Endometrial microvascular endothelial cells (primary cell): Measurements from ENCODE around the gene TAF3. TPM values are rescaled to one million over a fixed set of nuclear protein-coding genes. Genes with fewer than 3 reads are reported as not detected.
"Not testable (repeated sequence)": the region's sequence is repeated elsewhere in the genome, so short reads cannot be mapped to it uniquely, and the experiment has no call there.

Experiments
- in situ Hi-C: cut with HindIII; loops from 2 replicates; pipeline ENCODE4 v1.10.0; 2017; ENCODE audit warnings: low sequenced_read_pairs, low pct_unique_long_range_greater_than_20kb; ENCODE audit errors: inconsistent ontology term
- total RNA-seq: library from RNA; depleted of rRNA; stranded (reverse); fragments of >200 nt; gene quantifications from one replicate; pipeline ENCODE4 v1.2.3, GENCODE V29; 2015; ENCODE audit errors: inconsistent ontology term

The TAF3 gene
- total RNA-seq, 1 donor from 2014 or later = 2.3 TPM

- in situ Hi-C loops = no loop called here
Observed at GRCh38 chr10:7810443-7810842, 7.9 kb upstream of the TAF3 start.

GRCh38 chr10:7811000-7811399, 7.3 kb upstream of the TAF3 start:
- in situ Hi-C loops = no loop called here

- in situ Hi-C loops = not testable (repeated sequence)
Observed at GRCh38 chr10:7811743-7812142, 6.6 kb upstream of the TAF3 start.

DNA sequence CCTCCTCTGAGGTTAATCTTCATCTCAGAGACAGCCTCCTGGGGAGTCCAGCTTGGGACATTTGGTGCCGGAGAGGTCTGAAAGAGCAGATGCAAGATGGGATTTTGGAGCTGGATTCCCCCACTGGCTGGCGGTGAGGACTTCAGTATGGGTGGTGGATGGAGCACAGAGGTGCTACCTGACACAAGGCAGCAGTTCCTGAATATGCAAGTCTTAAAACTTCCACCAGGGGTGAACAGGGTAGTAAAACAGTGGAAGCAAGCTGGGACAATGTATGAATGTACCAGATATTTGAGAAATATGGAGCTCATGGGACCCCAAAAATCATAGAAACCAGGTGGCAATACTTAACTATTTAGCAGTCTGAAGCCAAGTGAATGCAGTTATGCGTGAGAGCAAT, 4.8 kb upstream of the TAF3 start:
- in situ Hi-C loops = no loop called here

- in situ Hi-C loops = no loop called here
Observed at GRCh38 chr10:7817576-7817975, 729 bp upstream of the TAF3 start.

- in situ Hi-C loops = no loop called here
Observed at GRCh38 chr10:7817984-7818294, 366 bp upstream of the TAF3 start.

DNA sequence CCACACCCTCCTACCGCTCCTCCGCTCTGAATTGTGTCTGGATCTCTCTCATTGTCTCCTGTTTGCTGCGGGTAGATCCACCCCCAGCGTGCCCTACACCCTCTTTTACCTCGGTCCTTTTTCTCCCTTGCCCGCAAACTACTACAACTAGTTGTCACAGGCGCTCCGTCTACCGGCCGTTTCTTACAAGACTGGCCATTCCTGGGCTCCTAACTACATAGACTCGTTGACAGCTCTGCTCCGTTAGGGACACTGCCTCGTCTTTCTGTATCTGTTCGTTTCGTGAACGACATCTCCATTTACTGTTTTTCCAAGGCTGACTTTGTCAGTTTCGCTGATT, 786 bp downstream of the TAF3 start:
- in situ Hi-C loops = no loop called here

- in situ Hi-C loops = no loop called here
Observed at GRCh38 chr10:7824251-7824650, 5.9 kb downstream of the TAF3 start.

DNA sequence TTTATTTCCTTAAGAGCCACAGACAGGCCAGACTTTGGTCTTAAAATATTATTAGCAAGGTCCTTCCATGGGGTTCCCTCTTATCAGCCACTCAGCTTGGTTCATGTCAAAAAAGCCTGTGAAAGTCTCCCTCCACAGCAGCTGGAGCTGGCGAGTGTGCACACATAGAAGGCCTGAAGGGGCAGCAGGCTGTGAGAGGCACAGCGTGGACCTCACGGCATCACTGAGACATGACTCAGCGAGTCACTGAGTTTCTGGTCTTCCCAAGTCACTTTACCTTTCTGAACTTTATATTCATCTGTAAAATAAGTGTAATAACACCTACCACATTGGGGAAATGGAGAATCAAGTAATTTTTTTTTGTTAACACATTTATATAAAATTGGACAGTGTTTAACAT, 8.7 kb downstream of the TAF3 start:
- in situ Hi-C loops = no loop called here

- in situ Hi-C loops = no loop called here
Observed at GRCh38 chr10:7829289-7829834, 11.1 kb downstream of the TAF3 start.

DNA sequence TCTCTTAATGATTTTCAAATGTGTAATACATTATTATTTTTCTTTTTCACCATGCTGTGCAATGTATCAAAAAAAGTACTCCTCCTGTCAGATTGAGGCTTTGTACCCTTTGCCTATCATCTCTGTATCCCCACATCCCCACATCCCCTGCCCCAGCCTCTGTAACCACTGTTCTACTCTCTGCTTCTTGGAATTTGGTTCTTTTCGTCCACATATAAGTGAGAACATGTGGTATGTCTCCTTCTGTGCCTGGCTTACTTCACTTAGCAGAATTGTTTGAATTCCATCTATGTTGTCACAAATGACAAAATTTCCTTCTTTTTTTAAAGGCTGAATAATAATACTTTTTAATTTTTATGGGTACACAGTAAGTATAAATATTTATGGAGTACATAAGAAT, 13.8 kb downstream of the TAF3 start:
- in situ Hi-C loops = no loop called here

DNA sequence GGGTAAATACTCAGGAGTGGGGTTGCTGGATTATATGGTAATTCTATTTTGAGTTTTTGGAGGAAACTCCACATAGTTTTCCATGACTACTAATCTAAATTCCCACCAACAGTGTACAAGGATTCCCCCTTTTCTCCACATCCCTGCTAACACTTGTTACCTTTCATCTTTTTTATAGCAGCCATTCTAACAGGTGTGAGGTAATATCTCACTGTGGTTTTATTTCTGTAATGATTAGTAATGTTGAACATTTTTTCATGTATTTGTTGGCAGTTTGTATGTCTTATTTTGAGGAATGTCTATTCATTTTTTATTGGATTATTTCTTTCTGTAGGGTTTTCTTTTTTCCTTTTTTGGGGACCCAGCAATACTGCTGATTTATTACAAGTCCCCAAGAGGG, 14.9 kb downstream of the TAF3 start:
- in situ Hi-C loops = no loop called here

DNA sequence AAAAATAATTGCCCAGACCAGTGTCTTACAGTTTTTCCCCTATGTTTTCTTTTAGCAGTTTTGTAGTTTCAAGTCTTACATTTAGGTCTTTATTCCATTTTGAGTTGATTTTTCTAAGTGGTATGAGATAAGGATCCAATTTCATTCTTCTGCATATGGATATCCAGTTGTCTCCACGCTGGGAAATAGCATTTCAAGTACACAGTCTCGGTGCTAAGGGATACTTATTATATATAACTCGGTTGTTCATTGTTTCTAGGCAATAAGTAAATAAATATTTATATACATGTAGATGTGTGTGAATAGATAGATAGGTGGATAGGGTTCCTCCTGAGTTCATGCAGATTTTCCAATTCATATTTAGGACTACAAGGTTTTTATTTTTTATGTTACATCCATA, 16.0 kb downstream of the TAF3 start:
- in situ Hi-C loops = no loop called here

DNA sequence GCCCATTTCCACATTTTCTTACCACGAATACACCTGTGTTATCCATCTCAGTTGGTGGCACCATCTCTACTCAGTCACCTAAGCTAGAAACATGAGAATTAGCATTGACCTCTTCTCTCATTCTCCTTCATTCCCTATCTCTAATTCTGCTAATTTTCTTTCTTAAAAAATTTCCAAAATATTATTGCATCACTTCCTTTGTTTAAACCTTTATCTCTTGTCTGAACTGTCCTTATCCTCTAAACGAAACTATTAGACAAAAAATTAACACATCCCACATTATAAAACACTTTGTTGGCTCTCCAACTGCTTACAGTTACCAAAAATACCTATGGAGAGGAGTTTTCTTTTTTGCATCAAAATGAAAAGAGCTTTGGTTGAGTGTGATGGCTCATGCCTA, 18.3 kb downstream of the TAF3 start:
- in situ Hi-C loops = no loop called here

DNA sequence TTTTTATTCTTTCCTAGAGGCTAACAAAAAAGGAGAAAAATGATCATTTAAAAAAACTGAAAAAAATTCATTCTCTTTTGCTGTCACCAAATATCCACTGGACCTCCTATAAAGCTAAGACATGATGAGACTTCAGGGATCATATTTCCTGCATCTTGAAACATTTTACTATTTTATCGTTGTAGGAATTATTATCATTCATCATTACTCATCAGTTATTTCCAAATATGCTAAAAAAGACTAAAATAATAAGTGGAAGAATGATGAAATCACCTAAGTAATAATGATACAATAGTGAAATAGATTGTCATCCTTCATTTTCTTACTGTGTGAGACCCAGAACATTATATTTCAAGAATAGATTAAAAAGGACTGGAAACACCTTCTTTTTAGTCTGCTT, 28.3 kb downstream of the TAF3 start:
- in situ Hi-C loops = no loop called here

DNA sequence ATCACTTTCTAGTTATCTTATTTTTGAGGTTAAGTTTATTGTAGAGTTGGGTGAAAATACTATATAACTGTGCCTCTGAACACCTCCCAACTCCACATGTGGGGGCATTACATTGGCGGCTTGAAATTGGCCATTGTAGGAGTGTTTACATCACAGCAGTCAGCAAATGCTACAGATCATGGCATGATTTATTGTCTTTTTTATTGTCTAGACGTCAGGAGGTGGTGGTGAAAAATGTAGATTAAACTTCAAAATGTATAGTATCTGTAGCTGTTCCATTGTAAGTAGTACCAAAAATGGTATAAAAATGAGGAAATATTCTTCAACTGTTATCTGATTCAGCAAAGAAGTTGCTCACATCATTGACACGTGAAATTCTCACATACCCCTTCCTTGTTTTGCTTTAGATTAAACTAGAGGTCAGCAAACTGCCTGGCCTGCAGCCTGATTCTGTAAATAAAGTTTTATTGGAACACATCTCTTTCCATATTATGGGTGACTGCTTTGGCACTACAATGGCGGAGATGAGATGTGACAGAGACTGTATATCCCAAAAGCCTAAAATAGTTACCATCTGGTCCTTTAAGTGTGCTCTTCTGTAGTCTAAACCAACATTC, 35.0 kb downstream of the TAF3 start:
- in situ Hi-C loops = no loop called here

GRCh38 chr10:7853890-7854289, 35.6 kb downstream of the TAF3 start:
- in situ Hi-C loops = no loop called here

DNA sequence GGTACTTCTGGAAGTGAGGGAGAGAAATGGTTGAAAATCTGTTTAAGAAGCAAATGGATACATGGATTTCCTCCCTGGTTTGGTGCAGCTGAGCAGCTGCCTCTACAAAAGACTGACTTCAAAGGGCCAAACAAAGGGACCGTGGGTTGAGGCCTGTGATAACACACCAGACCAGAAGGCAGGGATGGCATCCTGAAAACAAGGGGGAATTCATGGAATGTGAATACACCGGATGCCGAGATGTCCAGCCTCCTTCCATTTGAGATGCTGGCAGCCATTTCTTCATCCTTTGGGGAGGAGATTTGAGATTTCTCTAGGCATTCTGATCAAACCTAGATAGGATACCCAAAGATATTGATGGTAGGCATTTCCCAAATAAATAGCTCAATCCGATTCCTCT, 36.9 kb downstream of the TAF3 start:
- in situ Hi-C loops = no loop called here

- in situ Hi-C loops = no loop called here
Observed at GRCh38 chr10:7856678-7857077, 38.4 kb downstream of the TAF3 start.

DNA sequence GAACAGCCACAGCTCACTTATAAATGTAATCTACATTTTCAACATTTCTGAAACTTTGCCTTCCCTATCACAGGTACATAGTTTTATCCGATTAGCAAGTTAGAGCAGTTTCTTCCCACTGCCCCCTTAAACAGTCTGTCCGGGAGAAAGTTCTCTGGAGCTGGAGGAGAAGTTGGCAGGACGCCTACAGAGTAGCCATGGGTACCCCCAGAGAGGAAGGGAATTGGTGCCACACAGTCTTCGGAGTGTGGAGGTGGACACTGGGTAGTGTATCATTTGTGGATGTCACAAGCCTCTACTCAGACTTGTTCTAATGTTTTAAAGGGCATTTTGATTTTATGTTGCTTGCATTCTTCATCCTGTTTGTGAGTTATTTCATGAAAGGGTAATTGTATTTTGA, 39.0 kb downstream of the TAF3 start:
- in situ Hi-C loops = no loop called here

DNA sequence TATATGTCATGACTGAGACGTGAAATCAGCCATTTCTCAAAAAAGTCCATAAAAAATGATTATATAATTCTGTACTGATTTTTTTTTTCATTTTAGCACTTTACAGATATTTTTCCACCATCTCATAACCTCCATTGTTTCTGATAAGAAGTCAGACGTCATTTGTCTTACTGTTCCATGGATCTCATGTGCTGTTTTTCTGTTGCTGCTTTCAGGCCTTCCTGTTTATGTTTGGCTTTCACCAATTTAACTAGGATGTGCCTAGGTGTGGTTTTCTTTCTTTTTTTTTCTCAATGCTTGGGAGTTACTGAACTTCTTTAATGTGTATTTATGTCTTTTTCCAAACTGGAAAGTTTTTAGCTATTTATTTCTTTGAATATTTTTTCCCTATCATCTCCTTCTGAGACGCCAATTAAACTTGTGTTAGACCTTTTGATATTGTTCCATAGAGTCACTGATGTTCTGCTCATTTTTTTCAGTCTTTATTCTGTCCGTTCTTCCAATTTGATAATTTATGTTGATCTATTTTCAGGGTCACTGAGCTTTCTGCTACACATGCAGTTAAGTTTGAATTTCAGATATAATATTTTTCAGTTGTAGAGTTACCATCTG, 43.3 kb downstream of the TAF3 start:
- in situ Hi-C loops = no loop called here
